ENCODE measurements around the gene ANG.
"Not testable (repeated sequence)": the region's sequence is repeated elsewhere in the genome, so short reads cannot be mapped to it uniquely, and the experiment has no call there.

ANG gene

DNA sequence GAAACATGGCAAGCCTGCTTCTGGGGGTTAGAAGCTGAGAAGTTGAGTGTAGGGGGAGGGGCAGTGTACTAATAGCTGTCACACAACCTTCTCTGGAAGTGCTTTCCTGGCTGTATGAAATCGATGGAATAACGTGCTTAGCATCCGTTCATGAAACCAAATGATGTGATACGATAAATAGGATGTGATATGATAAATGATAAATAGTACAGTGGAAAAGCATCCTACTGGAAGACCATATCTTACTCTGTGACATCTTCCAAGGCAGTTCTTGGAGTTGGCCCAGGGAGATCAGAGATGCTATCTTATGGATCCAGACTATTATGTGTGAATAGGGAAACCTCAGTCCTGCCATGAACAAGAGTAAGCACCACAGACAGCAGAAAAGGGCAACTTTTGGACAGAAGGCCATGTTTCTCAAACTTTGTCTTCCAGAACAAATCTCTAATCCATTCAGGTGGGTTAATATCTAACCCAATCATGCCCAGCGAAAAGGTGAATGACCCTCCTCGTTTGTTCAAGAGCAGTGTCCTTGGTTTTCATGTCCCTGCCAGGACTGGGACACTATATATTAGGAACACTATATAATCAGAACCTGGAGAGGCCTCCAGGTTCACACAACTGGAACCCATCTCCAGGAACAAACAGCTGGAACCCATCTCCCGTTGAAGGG is at the start of gene ANG:
Gene ANG (plus strand): TSS at position 598 of the 673 bp plus-strand sequence. CDS start 4,801 bp downstream, outside the sequence.
- Mint-ChIP-seq H3K4me1 (peaks cover 17% of the 10 kb centered on the region), H3K9me3 (no peaks in the 10 kb centered on the region), H3K36me3 (no peaks in the 10 kb centered on the region), H3K4me3 (no peak within 1 kb of the TSS), H3K27me3 (peaks cover 8% of the 10 kb centered on the region), H3K27ac (no peak within 1 kb of the TSS)
- CTCF ChIA-PET = interaction anchor here (1.1 to 3.1 kb wide), 2 partner anchors 25 to 31 kb away, joined by 4 to 14 read pairs; no protein-coding TSS in a partner anchor
- no peak for DNase-seq

DNA sequence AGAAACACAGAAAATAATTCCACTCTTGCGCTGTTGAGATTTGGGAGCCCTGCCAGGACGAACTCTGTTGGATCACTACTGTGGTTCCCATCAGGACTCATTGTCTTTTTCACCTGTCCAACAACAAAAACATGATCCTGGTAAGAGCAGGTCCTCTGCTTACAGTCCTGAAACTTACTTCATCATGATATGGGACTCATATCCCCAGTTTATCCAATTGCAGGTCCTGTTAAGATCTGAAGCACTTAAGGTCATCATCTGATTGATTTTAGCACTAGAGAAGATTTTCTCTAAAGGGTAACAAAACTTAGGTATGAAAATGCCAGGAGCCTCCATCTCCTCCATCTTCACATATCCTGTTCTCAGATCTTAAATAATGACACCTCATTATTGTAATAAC is 47.0 kb upstream of the ANG start, which contains the start of gene OR6S1:
Gene OR6S1 (minus strand): TSS at position 101 of the 400 bp plus-strand sequence. CDS start 0 bp downstream, at position 101.
- Mint-ChIP-seq H3K4me3 (no peak within 1 kb of the TSS), H3K4me1 (no peaks in the 10 kb centered on the region), H3K27ac (no peak within 1 kb of the TSS), H3K27me3 (peaks cover 38% of the 10 kb centered on the region), H3K36me3 (no peaks in the 10 kb centered on the region), H3K9me3 (no peaks in the 10 kb centered on the region)
- no peak for DNase-seq
- CTCF ChIA-PET = no interaction called here

DNA sequence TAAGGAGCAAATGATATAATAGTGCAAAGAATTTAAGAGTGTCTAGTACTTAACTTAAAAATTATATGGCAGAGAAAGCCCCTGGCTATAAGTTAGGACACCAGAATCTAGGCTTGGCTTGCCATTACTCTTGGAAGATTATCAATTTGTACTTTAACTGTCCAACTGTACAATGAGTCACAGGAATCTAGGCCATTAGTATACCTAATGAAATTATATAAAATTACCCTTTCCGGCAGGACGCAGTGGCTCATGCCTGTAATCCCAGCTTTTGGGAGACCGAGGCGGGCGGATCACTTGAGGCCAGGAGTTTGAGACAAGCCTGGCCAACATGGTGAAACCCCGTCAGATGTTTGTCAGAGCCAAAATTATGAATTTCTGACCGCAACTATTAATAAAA is 46.4 kb upstream of the ANG start:
- DNase-seq = no peak
- Mint-ChIP-seq H3K36me3 (no peaks in the 10 kb centered on the region), H3K9me3 (no peaks in the 10 kb centered on the region), H3K4me3 (no peak overlapping the region), H3K27me3 (peaks cover 32% of the 10 kb centered on the region), H3K4me1 (no peaks in the 10 kb centered on the region), H3K27ac (no peak overlapping the region)
- CTCF ChIA-PET = interaction anchor here (0.8 kb wide), 1 partner anchor 52 kb away, joined by 3 read pairs; no protein-coding TSS in a partner anchor

GRCh38 chr14:20642755-20643154 is 45.8 kb upstream of the ANG start:
- not testable (repeated sequence) for DNase-seq, H3K4me3 Mint-ChIP-seq, H3K4me1 Mint-ChIP-seq, H3K9me3 Mint-ChIP-seq, H3K27ac Mint-ChIP-seq, H3K36me3 Mint-ChIP-seq
- CTCF ChIA-PET = interaction anchor here (0.8 to 1.0 kb wide), 2 partner anchors 39 to 52 kb away, joined by 3 read pairs; no protein-coding TSS in a partner anchor
- H3K27me3 Mint-ChIP-seq = peaks cover 34% of the 10 kb centered on the region

DNA sequence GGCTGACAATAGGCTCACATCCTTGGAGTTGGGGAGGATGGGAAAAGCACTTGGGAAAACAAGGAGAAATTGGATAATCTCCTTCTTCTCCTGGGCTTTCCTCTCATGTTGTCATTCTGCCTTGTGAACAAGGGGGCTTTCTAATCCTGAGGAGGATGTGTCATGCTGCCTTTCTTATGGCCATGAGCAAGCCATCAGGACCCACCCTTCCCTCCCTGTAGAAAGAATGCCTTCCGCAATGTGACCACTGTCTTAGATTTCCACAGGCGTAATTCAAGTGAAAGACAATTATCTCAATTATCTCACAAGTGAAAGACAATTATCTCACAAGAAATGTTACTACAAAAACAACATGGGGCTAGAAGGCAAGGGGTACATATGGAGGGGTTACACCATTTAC is 44.0 kb upstream of the ANG start:
- no peaks in the 10 kb centered on the region for H3K36me3 Mint-ChIP-seq
- H3K27ac Mint-ChIP-seq = no peak overlapping the region
- no peaks in the 10 kb centered on the region for H3K4me1 Mint-ChIP-seq
- no peak for DNase-seq
- CTCF ChIA-PET = interaction anchor here (1.8 kb wide), 1 partner anchor 13 kb away, joined by 7 read pairs; no protein-coding TSS in a partner anchor
- H3K9me3 Mint-ChIP-seq = no peaks in the 10 kb centered on the region
- no peak overlapping the region for H3K4me3 Mint-ChIP-seq
- peaks cover 47% of the 10 kb centered on the region for H3K27me3 Mint-ChIP-seq

- H3K36me3 Mint-ChIP-seq = no peaks in the 10 kb centered on the region
- no peaks in the 10 kb centered on the region for H3K4me1 Mint-ChIP-seq
- CTCF ChIA-PET = interaction anchor here (1.2 to 1.9 kb wide), 4 partner anchors 12 to 49 kb away, joined by 4 to 7 read pairs (median 4); no protein-coding TSS in a partner anchor
- no peak overlapping the region for H3K27ac Mint-ChIP-seq
- H3K9me3 Mint-ChIP-seq = no peaks in the 10 kb centered on the region
- H3K27me3 Mint-ChIP-seq = peaks cover 53% of the 10 kb centered on the region
- H3K4me3 Mint-ChIP-seq = no peak overlapping the region
- DNase-seq = no peak
Measured at GRCh38 chr14:20645481-20645880, 43.1 kb upstream of the ANG start.

DNA sequence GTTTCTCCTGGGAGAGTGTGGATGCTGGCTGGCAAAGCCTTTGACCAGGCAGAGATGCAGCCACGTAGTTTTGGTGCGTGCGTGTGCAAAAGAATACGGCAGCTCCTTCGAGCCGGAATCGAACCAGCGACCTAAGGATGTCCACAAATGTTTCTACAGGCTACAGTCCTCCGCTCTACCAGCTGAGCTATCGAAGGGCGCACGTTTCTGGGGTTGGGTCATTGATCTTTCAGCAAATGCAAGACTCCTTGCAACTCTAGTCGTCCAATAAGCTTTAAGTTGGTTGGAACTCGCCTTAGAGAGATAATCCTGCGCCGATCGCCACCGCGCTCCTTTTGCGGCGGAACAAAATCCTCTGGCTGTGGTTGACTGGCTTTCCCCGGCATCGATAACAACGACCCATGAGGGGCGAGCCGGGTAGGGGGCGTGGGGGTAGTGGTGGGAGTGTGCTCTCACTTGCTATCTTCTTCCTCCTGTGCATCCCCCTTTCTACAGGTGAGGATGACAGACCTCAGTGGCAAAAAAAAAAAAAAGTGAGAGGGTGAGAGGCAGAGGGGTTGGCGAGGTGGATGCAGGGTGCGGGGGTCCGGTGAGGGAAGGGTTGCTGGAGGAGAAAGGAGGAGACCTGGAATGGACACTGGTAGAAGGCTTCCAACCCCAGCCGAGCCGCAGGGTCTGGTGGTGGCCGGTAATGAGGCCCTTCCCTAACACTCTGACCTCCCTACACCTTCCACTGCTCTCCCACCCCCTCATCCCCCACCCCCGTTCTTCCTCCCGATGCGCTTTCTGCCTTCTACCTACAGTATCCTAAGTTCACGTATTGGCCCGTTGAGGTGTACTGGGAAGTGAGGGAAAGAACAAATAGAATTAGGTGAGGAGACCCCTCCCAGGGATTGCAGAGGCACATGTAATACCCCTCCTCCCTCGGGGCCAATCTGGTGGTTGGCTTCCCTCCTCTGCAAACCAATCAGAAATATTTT is 35.3 kb upstream of the ANG start:
- Mint-ChIP-seq H3K36me3 (peaks cover 2% of the 10 kb centered on the region), H3K4me1 (peaks cover 32% of the 10 kb centered on the region), H3K27me3 (peaks cover 82% of the 10 kb centered on the region), H3K27ac (no peak overlapping the region), H3K9me3 (no peaks in the 10 kb centered on the region), H3K4me3 (peak overlapping the region; percentile 12)
- CTCF ChIA-PET = interaction anchor here (1.0 kb wide), 1 partner anchor 38 kb away, joined by 5 read pairs; no protein-coding TSS in a partner anchor
- DNase-seq = peak; percentile 40

DNA sequence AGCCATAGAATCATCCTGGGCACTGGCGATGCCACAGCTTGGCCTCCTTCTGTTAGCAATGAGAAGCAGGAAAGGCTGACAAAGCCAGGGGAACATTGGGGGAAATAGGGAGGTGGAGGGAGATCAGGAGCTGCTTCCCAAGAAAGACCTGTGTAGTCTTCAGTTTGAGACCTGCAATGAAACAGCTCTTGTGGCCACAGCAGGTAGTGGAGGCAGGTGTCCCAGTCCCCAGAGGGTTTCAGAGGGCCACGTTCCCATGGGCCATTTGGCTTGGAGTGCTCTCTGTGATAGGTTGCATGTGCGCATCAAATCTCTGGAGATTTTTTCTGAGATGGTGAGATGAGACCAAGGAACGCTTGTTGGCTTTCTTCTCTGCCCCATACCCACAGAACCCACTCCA is 32.7 kb upstream of the ANG start:
- CTCF ChIA-PET = interaction anchor here (0.7 to 4.9 kb wide), 5 partner anchors 9 to 43 kb away, joined by 3 to 51 read pairs (median 14); partner anchors contain the start of gene ANG
- H3K27ac Mint-ChIP-seq = no peak overlapping the region
- H3K9me3 Mint-ChIP-seq = no peaks in the 10 kb centered on the region
- no peak overlapping the region for H3K4me3 Mint-ChIP-seq
- peaks cover 88% of the 10 kb centered on the region for H3K27me3 Mint-ChIP-seq
- peaks cover 36% of the 10 kb centered on the region for H3K4me1 Mint-ChIP-seq
- H3K36me3 Mint-ChIP-seq = peaks cover 2% of the 10 kb centered on the region
- no peak for DNase-seq

DNA sequence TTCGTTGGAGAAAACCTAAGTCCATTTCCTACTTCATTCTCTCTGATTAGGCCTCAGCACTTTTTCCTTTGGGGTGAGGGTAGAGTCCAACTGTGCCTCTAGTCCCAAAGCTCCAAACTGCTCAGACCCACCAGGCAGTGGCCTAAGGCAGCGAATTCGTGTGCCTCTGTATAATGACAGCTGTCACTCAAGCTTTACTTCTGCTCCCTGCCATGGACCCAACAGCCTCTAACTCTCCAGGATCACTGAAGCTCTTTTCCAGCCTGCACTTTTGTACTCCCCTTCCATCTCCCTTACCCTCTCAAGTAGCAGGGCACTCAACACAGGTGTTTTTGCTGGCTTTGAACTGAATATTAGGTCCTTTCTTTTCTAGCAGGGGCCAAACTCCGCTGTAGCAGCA is 32.3 kb upstream of the ANG start:
- Mint-ChIP-seq H3K36me3 (peaks cover 2% of the 10 kb centered on the region), H3K27ac (no peak overlapping the region), H3K4me3 (no peak overlapping the region), H3K27me3 (peaks cover 88% of the 10 kb centered on the region), H3K9me3 (no peaks in the 10 kb centered on the region), H3K4me1 (peaks cover 37% of the 10 kb centered on the region)
- CTCF ChIA-PET = interaction anchor here (1.1 to 4.9 kb wide), 6 partner anchors 9 to 35 kb away, joined by 5 to 51 read pairs (median 14); partner anchors contain the start of genes ANG and RNASE4
- DNase-seq = no peak

GRCh38 chr14:20657216-20658211 is 31.1 kb upstream of the ANG start:
- no peaks in the 10 kb centered on the region for H3K9me3 Mint-ChIP-seq
- no peak overlapping the region for H3K27ac Mint-ChIP-seq
- H3K36me3 Mint-ChIP-seq = peaks cover 2% of the 10 kb centered on the region
- peaks cover 94% of the 10 kb centered on the region for H3K27me3 Mint-ChIP-seq
- CTCF ChIA-PET = interaction anchor here (0.7 to 4.9 kb wide), 13 partner anchors 10 to 199 kb away, joined by 3 to 51 read pairs (median 5); partner anchors contain the start of genes ANG and RNASE4
- peak; percentile 44 for DNase-seq
- peaks cover 46% of the 10 kb centered on the region for H3K4me1 Mint-ChIP-seq
- no peak overlapping the region for H3K4me3 Mint-ChIP-seq

- H3K36me3 Mint-ChIP-seq = peaks cover 2% of the 10 kb centered on the region
- no peak for DNase-seq
- no peak overlapping the region for H3K4me3 Mint-ChIP-seq
- peaks cover 94% of the 10 kb centered on the region for H3K27me3 Mint-ChIP-seq
- peaks cover 47% of the 10 kb centered on the region for H3K4me1 Mint-ChIP-seq
- H3K9me3 Mint-ChIP-seq = no peaks in the 10 kb centered on the region
- CTCF ChIA-PET = interaction anchor here (1.4 to 4.9 kb wide), 8 partner anchors 22 to 76 kb away, joined by 3 to 51 read pairs (median 10); partner anchors contain the start of genes ANG and RNASE4
- H3K27ac Mint-ChIP-seq = no peak overlapping the region
Measured at GRCh38 chr14:20658246-20658645, 30.3 kb upstream of the ANG start.

DNA sequence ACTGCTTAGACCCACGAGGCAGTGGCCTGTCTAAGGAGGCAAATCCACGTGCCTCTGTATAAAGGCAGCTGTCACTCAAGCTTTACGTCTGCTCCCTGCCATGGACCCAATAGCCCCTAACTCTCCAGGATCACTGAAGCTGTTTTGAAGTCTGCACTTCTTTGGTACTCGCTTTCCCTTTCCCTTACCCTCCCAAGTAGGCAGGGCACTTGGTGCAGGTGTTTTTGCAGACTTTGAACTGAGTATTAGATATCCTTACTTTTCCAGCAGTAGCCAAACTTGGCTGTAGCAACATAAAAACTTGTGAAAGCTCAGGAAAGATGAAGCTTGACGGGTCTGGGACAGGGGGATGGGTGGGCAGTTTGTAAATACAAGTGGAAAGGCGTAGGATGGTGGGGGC is 29.2 kb upstream of the ANG start:
- no peak for DNase-seq
- Mint-ChIP-seq H3K4me1 (peaks cover 46% of the 10 kb centered on the region), H3K9me3 (no peaks in the 10 kb centered on the region), H3K36me3 (peaks cover under 1% of the 10 kb centered on the region), H3K27me3 (peaks cover 94% of the 10 kb centered on the region), H3K4me3 (no peak overlapping the region), H3K27ac (no peak overlapping the region)
- CTCF ChIA-PET = interaction anchor here (1.0 to 4.9 kb wide), 6 partner anchors 13 to 75 kb away, joined by 3 to 51 read pairs (median 10); partner anchors contain the start of gene ANG

Measured in activated naive CD4-positive, alpha-beta T cell treated with anti-CD3 and anti-CD28 coated beads, Interleukin-2, amount 10 ng/mL, durations not matched to agents 7 days and 5 days (primary cell).